Kidney epithelial cell (primary cell): ENCODE data around the gene CUL9. TPM values are rescaled to one million over a fixed set of nuclear protein-coding genes. Genes with fewer than 3 reads are reported as not detected.
"Not testable (repeated sequence)": the region's sequence is repeated elsewhere in the genome, so short reads cannot be mapped to it uniquely, and the experiment has no call there.

ENCODE experiments used
- DNase-seq: peaks from one replicate; pipeline ENCODE4 v3.0.0-alpha.2; 2010; ENCODE audit warnings: low read depth
- H3K27me3 ChIP-seq: 2 replicates; pipeline ENCODE4 v1.6.0; 2011; ENCODE audit warnings: low read length; ENCODE audit not compliant: control insufficient read depth, insufficient read depth
- H3K36me3 ChIP-seq: 2 replicates; pipeline ENCODE4 v1.5.1; 2011; ENCODE audit warnings: low read length; ENCODE audit not compliant: control insufficient read depth, insufficient read depth
- H3K4me3 ChIP-seq: 2 replicates; pipeline ENCODE4 v1.5.1; 2011; ENCODE audit warnings: low read depth, mild to moderate bottlenecking, control low read depth, low read length
- total RNA-seq: library from RNA; depleted of rRNA; stranded (reverse); fragments of >200 nt; gene quantifications from 2 replicates; pipeline ENCODE4 v1.2.3, GENCODE V29; 2015
- TF ChIP-seq, protein P1 (sequence below): IDR thresholded peaks from 2 replicates; pipeline ENCODE4 v1.5.1; 2011; ENCODE audit warnings: mild to moderate bottlenecking, moderate library complexity, low read length, control low read depth, inconsistent platforms; ENCODE audit not compliant: insufficient read depth, poor library complexity, severe bottlenecking

Gene CUL9
- 32.8 and 41.1 TPM in 2 replicates for total RNA-seq

DNA sequence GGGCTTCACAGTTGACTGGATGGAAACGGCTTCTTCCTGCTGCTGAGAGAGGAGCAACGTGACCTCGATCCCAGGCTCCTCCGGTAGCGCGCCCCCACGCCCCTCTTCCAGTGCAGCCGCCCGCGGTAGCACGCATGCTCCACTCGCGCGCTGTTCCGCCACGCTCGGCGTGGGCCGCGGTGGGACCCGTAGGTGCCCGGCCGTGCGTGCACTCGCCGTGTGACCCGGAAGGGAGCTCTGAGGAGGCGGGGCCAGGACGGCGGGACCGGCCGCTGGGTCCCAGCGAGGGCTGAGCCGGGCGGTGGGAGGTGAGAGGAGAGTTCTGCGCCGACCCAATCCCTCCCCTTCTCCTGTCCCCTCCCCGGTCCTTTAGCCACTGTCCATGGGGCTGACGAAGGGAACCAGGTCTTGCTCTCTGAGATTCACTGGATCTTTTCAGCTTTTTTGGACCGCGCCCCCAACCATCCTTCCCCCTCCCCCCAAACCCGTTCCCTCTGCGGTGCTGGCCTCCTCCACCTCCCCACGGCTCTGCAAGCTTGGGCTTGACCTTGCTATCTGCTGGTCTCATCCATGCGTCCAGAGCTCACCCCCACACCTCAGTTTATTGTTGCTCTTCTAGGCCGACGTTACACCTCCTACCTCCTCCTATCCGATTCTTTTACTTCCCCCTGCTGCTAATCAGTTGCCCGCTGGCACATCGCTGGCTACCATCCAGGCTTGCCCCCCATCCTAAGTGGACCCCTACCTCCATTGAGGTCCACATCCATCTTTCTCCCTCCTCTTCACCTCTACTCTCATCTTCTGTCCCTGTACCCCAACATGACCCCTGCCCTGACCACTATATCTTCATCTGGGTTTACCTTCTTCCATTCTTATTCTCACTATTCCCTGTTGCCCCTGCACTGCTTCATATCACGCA lies at the start of gene CUL9:
Gene CUL9, plus strand, starts transcription at position 255 of the 919 bp plus-strand sequence. CDS start 2,115 bp downstream, outside the sequence.
- Histone ChIP-seq H3K36me3 (peaks cover 8% of the 10 kb centered on the region), H3K4me3 (peak within 1 kb of the TSS; percentile 82), H3K27me3 (no peaks in the 10 kb centered on the region)
- no peak for DNase-seq
- TF ChIP-seq, protein P1, sequence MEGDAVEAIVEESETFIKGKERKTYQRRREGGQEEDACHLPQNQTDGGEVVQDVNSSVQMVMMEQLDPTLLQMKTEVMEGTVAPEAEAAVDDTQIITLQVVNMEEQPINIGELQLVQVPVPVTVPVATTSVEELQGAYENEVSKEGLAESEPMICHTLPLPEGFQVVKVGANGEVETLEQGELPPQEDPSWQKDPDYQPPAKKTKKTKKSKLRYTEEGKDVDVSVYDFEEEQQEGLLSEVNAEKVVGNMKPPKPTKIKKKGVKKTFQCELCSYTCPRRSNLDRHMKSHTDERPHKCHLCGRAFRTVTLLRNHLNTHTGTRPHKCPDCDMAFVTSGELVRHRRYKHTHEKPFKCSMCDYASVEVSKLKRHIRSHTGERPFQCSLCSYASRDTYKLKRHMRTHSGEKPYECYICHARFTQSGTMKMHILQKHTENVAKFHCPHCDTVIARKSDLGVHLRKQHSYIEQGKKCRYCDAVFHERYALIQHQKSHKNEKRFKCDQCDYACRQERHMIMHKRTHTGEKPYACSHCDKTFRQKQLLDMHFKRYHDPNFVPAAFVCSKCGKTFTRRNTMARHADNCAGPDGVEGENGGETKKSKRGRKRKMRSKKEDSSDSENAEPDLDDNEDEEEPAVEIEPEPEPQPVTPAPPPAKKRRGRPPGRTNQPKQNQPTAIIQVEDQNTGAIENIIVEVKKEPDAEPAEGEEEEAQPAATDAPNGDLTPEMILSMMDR, result no peak

- Histone ChIP-seq H3K27me3 (no peaks in the 10 kb centered on the region), H3K4me3 (no peak overlapping the region), H3K36me3 (no peaks in the 10 kb centered on the region)
- TF ChIP-seq, protein P1, result no peak
- no peak for DNase-seq
These were observed 43.7 kb upstream of the CUL9 start for GRCh38 chr6:43138267-43138666.

DNA sequence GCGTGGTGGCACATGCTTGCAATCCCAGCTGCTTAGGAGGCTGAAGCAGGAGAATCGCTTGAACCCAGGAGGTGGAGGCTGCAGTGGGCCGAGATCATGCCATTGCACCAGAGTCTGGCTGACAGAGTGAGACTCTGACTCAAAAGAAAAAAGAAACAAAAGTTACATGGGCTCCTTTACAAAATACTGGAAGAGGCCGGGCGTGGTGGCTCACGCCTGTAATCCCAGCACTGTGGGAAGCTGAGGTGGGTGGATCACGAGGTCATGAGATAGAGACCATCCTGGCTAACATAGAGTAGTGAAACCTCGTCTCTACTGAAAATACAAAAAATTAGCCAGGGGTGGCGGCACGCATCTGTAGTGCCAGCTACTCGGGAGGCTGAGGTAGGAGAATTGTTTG lies 42.0 kb upstream of the CUL9 start:
- not testable (repeated sequence) for DNase-seq, H3K27me3 ChIP-seq, H3K4me3 ChIP-seq, H3K36me3 ChIP-seq

DNA sequence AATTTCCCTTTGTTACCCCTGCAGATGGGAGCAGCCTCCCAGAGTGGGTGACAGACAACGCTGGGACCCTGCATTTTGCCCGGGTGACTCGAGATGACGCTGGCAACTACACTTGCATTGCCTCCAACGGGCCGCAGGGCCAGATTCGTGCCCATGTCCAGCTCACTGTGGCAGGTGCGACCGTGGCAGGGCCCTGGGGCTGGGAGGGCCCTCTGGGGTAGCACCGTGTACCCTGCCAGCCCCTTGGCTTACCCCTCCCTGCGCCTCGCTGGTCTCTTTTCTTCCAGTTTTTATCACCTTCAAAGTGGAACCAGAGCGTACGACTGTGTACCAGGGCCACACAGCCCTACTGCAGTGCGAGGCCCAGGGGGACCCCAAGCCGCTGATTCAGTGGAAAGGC lies 40.4 kb upstream of the CUL9 start:
- Histone ChIP-seq H3K27me3 (no peaks in the 10 kb centered on the region), H3K4me3 (no peak overlapping the region), H3K36me3 (peaks cover 1% of the 10 kb centered on the region)
- TF ChIP-seq, protein P1, result no peak
- DNase-seq, result no peak

- TF ChIP-seq, protein P1, result no peak
- no peak for DNase-seq
- Histone ChIP-seq H3K36me3 (peaks cover 1% of the 10 kb centered on the region), H3K27me3 (no peaks in the 10 kb centered on the region), H3K4me3 (no peak overlapping the region)
These were observed 39.9 kb upstream of the CUL9 start for GRCh38 chr6:43142101-43142500.

- peak; percentile 55 for DNase-seq
- TF ChIP-seq, protein P1, result peak; percentile 99
- Histone ChIP-seq H3K36me3 (peaks cover 1% of the 10 kb centered on the region), H3K27me3 (no peaks in the 10 kb centered on the region), H3K4me3 (no peak overlapping the region)
These were observed 38.5 kb upstream of the CUL9 start for GRCh38 chr6:43143235-43144128.
